LNCaP clone FGC (cell line): ENCODE data around the gene CRMP1.

Experiments used
- DNase-seq: peaks from one replicate; pipeline ENCODE4 v3.0.0-alpha.2; 2011; ENCODE audit warnings: low read depth
- H3K4me3 ChIP-seq: 2 replicates; pipeline ENCODE4 v1.5.1; 2011; ENCODE audit warnings: mild to moderate bottlenecking, low read depth, low read length, control low read depth
- CTCF ChIP-seq: IDR thresholded peaks from 2 replicates; pipeline ENCODE4 v1.5.1; 2012; ENCODE audit warnings: mild to moderate bottlenecking; ENCODE audit not compliant: control insufficient read depth, insufficient read depth; ENCODE audit errors: extremely low read depth

CRMP1 gene

GRCh38 chr4:5809216-5809776, 83.6 kb downstream of the CRMP1 start:
- TF ChIP-seq CTCF = no peak
- DNase-seq = no peak

GRCh38 chr4:5808081-5808741, 84.7 kb downstream of the CRMP1 start:
- TF ChIP-seq CTCF = no peak
- no peak for DNase-seq
- H3K4me3 ChIP-seq = no peak overlapping the region

More at GRCh38 chr4:5809216-5809776, 83.6 kb downstream of the CRMP1 start:
- H3K4me3 ChIP-seq = no peak overlapping the region

- no peak for TF ChIP-seq CTCF
- no peak for DNase-seq
- H3K4me3 ChIP-seq = no peak overlapping the region
Observed at GRCh38 chr4:5805270-5805669, 87.6 kb downstream of the CRMP1 start.

- H3K4me3 ChIP-seq = no peak overlapping the region
- no peak for DNase-seq
- peak; percentile 32; the same call in 1 of the 2 replicates for TF ChIP-seq CTCF
Observed at GRCh38 chr4:5804656-5805055, 88.2 kb downstream of the CRMP1 start.

GRCh38 chr4:5802565-5802964, 90.3 kb downstream of the CRMP1 start:
- no peak overlapping the region for H3K4me3 ChIP-seq
- no peak for DNase-seq
- no peak for TF ChIP-seq CTCF

GRCh38 chr4:5801696-5802095, 91.2 kb downstream of the CRMP1 start:
- no peak overlapping the region for H3K4me3 ChIP-seq
- no peak for TF ChIP-seq CTCF
- no peak for DNase-seq

- DNase-seq = no peak
- no peak for TF ChIP-seq CTCF
- no peak overlapping the region for H3K4me3 ChIP-seq
Observed at GRCh38 chr4:5800496-5800895, 92.4 kb downstream of the CRMP1 start.
